H1 (cell line): ENCODE results near the gene CAPN15. TPM values are rescaled to one million over a fixed set of nuclear protein-coding genes. Genes with fewer than 3 reads are reported as not detected.

Experiments
- CTCF ChIA-PET: fragments of 300-600 bp; sonication (Branson Sonifier 250); formaldehyde crosslinking; loops from one replicate; lab custom pipeline; 2021; ENCODE audit not compliant: partially characterized antibody; lab: Charles Lee
- POLR2A ChIA-PET: fragments of 300-600 bp; sonication (Branson Sonifier 250); formaldehyde crosslinking; loops from one replicate; lab custom pipeline; 2021; ENCODE audit warnings: inconsistent platforms; ENCODE audit not compliant: partially characterized antibody; lab: Charles Lee
- DNase-seq, 2 experiments: peaks; one replicate each; pipeline versions ENCODE4 v3.0.0 to v3.0.0-alpha.2; 2010 to 2022; ENCODE audit warnings: low spot score in 2 of 2, low read depth in 1 of 2, mixed read lengths in 1 of 2
- FAIRE-seq: peaks from 2 replicates; lab custom pipeline; 2011; peaks lifted over from hg19 to GRCh38; lab: Jason Lieb, UNC
- H2AFZ ChIP-seq: 2 replicates; pipeline ENCODE4 v1.8.1; 2012; ENCODE audit warnings: low read length, inconsistent platforms
- H2AK5ac ChIP-seq: 2 replicates; pipeline ENCODE4 v1.6.1; 2013; ENCODE audit warnings: low read depth, low read length
- H2BK120ac ChIP-seq: replicated peaks from 2 replicates; pipeline ENCODE3; 2013; ENCODE audit warnings: low read depth, low read length, inconsistent platforms
- H2BK12ac ChIP-seq: 2 replicates; pipeline ENCODE4 v1.6.1; 2013; ENCODE audit warnings: low read depth, low read length
- H2BK15ac ChIP-seq: 2 replicates; pipeline ENCODE4 v1.6.1; 2013; ENCODE audit warnings: low read length
- H2BK20ac ChIP-seq: 2 replicates; pipeline ENCODE4 v1.6.1; 2013; ENCODE audit warnings: low read length
- H2BK5ac ChIP-seq: 2 replicates; pipeline ENCODE4 v1.6.1; 2013; ENCODE audit warnings: low read depth, low read length
- H3K14ac ChIP-seq: 2 replicates; pipeline ENCODE4 v1.6.1; 2013; ENCODE audit warnings: inconsistent platforms; ENCODE audit not compliant: insufficient read length
- H3K18ac ChIP-seq: 2 replicates; pipeline ENCODE4 v1.6.1; 2013; ENCODE audit warnings: low read length; ENCODE audit errors: extremely low read depth
- H3K23ac ChIP-seq: 2 replicates; pipeline ENCODE4 v1.6.1; 2013; ENCODE audit warnings: inconsistent platforms; ENCODE audit not compliant: insufficient read length
- H3K23me2 ChIP-seq: 2 replicates; pipeline ENCODE4 v1.6.1; 2013; ENCODE audit warnings: low read depth, low read length
- H3K27ac ChIP-seq: 2 replicates; pipeline ENCODE4 v1.6.1; 2011; ENCODE audit warnings: low read depth, low read length, inconsistent platforms
- H3K27me3 ChIP-seq, 4 experiments: replicated peaks in 1 of 4; 1 replicate in 1 of 4; 2 replicates in 3 of 4; pipeline versions ENCODE4 v1.6.1 to v1.8.1; 2011 to 2013; ENCODE audit warnings: low read length in 3 of 4, mild to moderate bottlenecking in 3 of 4, inconsistent platforms in 2 of 4, mixed read lengths in 2 of 4, moderate library complexity in 1 of 4; ENCODE audit not compliant: control insufficient read depth in 3 of 4, insufficient read depth in 3 of 4; ENCODE audit errors: extremely low read depth in 1 of 4
- H3K36me3 ChIP-seq, 4 experiments: 2 replicates each; pipeline versions ENCODE4 v1.6.1 to v1.8.1; 2011 to 2013; ENCODE audit warnings: mild to moderate bottlenecking in 4 of 4, low read length in 3 of 4, moderate library complexity in 2 of 4, control low read depth in 1 of 4, inconsistent platforms in 1 of 4; ENCODE audit not compliant: insufficient read depth in 4 of 4, control insufficient read depth in 2 of 4
- H3K4ac ChIP-seq: replicated peaks from 2 replicates; pipeline ENCODE3; 2013; ENCODE audit warnings: low read length, low read depth, mixed read lengths, inconsistent platforms; ENCODE audit not compliant: insufficient read length
- H3K4me1 ChIP-seq, 4 experiments: replicated peaks in 1 of 4; 1 replicate in 1 of 4; 2 replicates in 3 of 4; pipeline versions ENCODE4 v1.6.1 to v1.8.1; 2011 to 2013; ENCODE audit warnings: low read length in 3 of 4, inconsistent platforms in 2 of 4, mixed read lengths in 1 of 4; ENCODE audit not compliant: insufficient read depth in 4 of 4, control insufficient read depth in 3 of 4
- H3K4me2 ChIP-seq, 2 experiments: 2 replicates each; pipeline versions ENCODE4 v1.6.1 to v1.8.1; 2011 to 2013; ENCODE audit warnings: low read depth in 2 of 2, low read length in 2 of 2, control low read depth in 1 of 2, inconsistent platforms in 1 of 2, mild to moderate bottlenecking in 1 of 2; ENCODE audit not compliant: insufficient read depth in 1 of 2
- H3K4me3 ChIP-seq, 4 experiments: fragments of 200-600, 300-600 bp in 1 of 4; sonication (generic), shearing (Covaris generic), sonication (Bioruptor Twin) in 1 of 4; 2 replicates each; pipeline versions ENCODE4 v1.5.1 to v1.8.1; 2011 to 2016; ENCODE audit warnings: low read length in 4 of 4, low read depth in 3 of 4, control low read depth in 2 of 4, inconsistent platforms in 2 of 4, mild to moderate bottlenecking in 2 of 4, mixed read lengths in 1 of 4, moderate library complexity in 1 of 4; ENCODE audit not compliant: insufficient read depth in 2 of 4; ENCODE audit errors: extremely low read depth in 1 of 4
- H3K56ac ChIP-seq: replicated peaks from 2 replicates; pipeline ENCODE3; 2013; ENCODE audit warnings: low read depth, mild to moderate bottlenecking, mixed read lengths, low read length, inconsistent platforms; ENCODE audit not compliant: insufficient read length
- H3K79me1 ChIP-seq: 2 replicates; pipeline ENCODE4 v1.6.1; 2013; ENCODE audit warnings: low read depth, low read length, control low read depth
- H3K79me2 ChIP-seq, 2 experiments: 2 replicates each; pipeline versions ENCODE4 v1.6.1 to v1.8.1; 2012 to 2013; ENCODE audit warnings: low read length in 2 of 2, mild to moderate bottlenecking in 2 of 2, inconsistent platforms in 1 of 2; ENCODE audit not compliant: insufficient read depth in 2 of 2, control insufficient read depth in 1 of 2
- H3K9ac ChIP-seq, 4 experiments: replicated peaks in 1 of 4; 1 replicate in 1 of 4; 2 replicates in 3 of 4; pipeline versions ENCODE4 v1.6.1 to v1.8.1; 2011 to 2013; ENCODE audit warnings: low read depth in 3 of 4, low read length in 3 of 4, control low read depth in 2 of 4, mild to moderate bottlenecking in 2 of 4, moderate library complexity in 2 of 4, inconsistent platforms in 1 of 4; ENCODE audit errors: extremely low read depth in 1 of 4
- H3K9me3 ChIP-seq, 2 experiments: 2 replicates each; pipeline versions ENCODE4 v1.6.1 to v1.8.1; 2012 to 2013; ENCODE audit warnings: mild to moderate bottlenecking in 2 of 2, moderate library complexity in 2 of 2, control low read depth in 1 of 2, inconsistent platforms in 1 of 2, low read depth in 1 of 2, low read length in 1 of 2, mixed read lengths in 1 of 2; ENCODE audit not compliant: insufficient read depth in 2 of 2
- H4K20me1 ChIP-seq, 2 experiments: replicated peaks in 1 of 2; 2 replicates each; pipeline versions ENCODE3 to v1.8.1; 2011 to 2013; ENCODE audit warnings: inconsistent platforms in 2 of 2, low read length in 2 of 2, mild to moderate bottlenecking in 1 of 2; ENCODE audit not compliant: insufficient read depth in 2 of 2, control insufficient read depth in 1 of 2
- H4K5ac ChIP-seq: 2 replicates; pipeline ENCODE4 v1.6.1; 2013; ENCODE audit warnings: low read length, low read depth, mixed read lengths, inconsistent platforms; ENCODE audit not compliant: insufficient read length
- H4K8ac ChIP-seq: 2 replicates; pipeline ENCODE4 v1.8.0; 2013; ENCODE audit warnings: mild to moderate bottlenecking, moderate library complexity, low read length, inconsistent platforms; ENCODE audit not compliant: insufficient read depth; ENCODE audit errors: extremely low read depth
- H4K91ac ChIP-seq: replicated peaks from 2 replicates; pipeline ENCODE3; 2013; ENCODE audit warnings: low read length, mixed read lengths, inconsistent platforms; ENCODE audit not compliant: insufficient read length
- ATF2 ChIP-seq: IDR thresholded peaks from 2 replicates; pipeline ENCODE4 v1.6.1; 2012; ENCODE audit warnings: low read length, inconsistent platforms
- RBBP5 ChIP-seq: IDR thresholded peaks from 2 replicates; pipeline ENCODE4 v1.7.1; 2012; ENCODE audit warnings: low read depth, mild to moderate bottlenecking, inconsistent platforms, low read length, moderate library complexity, borderline replicate concordance
- USF2 ChIP-seq: IDR thresholded peaks from 2 replicates; pipeline ENCODE4 v1.6.1; 2011; ENCODE audit warnings: low read length, improper control_type of control experiment
- YY1 ChIP-seq: IDR thresholded peaks from 2 replicates; pipeline ENCODE4 v1.6.1; 2011; ENCODE audit warnings: low read depth, mild to moderate bottlenecking, low read length
- WGBS, 2 experiments: shearing (Covaris generic) in 1 of 2; methylation state at CpG; one replicate each; pipeline versions ENCODE4 v1.1.6 to v1.1.7; 2013 to 2015; ENCODE audit warnings: low lambda C conversion rate in 2 of 2, mixed read lengths in 2 of 2, inconsistent platforms in 1 of 2, low coverage in 1 of 2, missing lambda C conversion rate in 1 of 2; ENCODE audit not compliant: insufficient replicate concordance in 2 of 2, insufficient coverage in 1 of 2, insufficient read length in 1 of 2; ENCODE audit errors: extremely low coverage in 1 of 2, missing lambda C conversion rate in 1 of 2; 5-methylcytosine and 5-hydroxymethylcytosine counted together
- polyA plus RNA-seq, 7 experiments: library from polyadenylated mRNA; depleted of rRNA in 3 of 7; stranded (reverse) in 5 of 7; unstranded in 2 of 7; fragments of >200 nt in 5 of 7; fragments of 200-250 nt in 2 of 7; gene quantifications; 1 replicate in 5 of 7; 2 replicates in 1 of 7; 4 replicates in 1 of 7; pipeline versions ENCODE4 v1.2.1 to v1.2.3, GENCODE V29; 2011 to 2013; ENCODE audit warnings: missing spikeins in 2 of 7, mixed read lengths in 2 of 7
- total RNA-seq: library from RNA; stranded (reverse); fragmentation: NEBNext Ultra II Directional; extraction: Animal tissue kit (Norgen Biotek cat#: 25700); gene quantifications from 2 replicates; pipeline ENCODE4 v1.2.1, GENCODE V29; 2021

Gene CAPN15
- total and polyA plus RNA-seq, 2 of the 8 experiments (the other 6 are each of a cell fraction or from before 2014, with no cell fraction given): 38.9 to 76.9 TPM

GRCh38 chr16:482468-483185 lies 44.9 kb upstream of the CAPN15 start:
- no peak overlapping the region for H3K14ac ChIP-seq
- no peak for FAIRE-seq
- no peak for TF ChIP-seq YY1
- TF ChIP-seq ATF2: no peak
- TF ChIP-seq USF2: no peak
- TF ChIP-seq RBBP5: no peak

More at GRCh38 chr16:482468-483185, 44.9 kb upstream of the CAPN15 start:
- no peaks in the 10 kb centered on the region for H3K36me3 ChIP-seq
- H3K9ac ChIP-seq: no peak overlapping the region; a peak in 1 of 7 replicates
- H2BK120ac ChIP-seq: peak overlapping the region; percentile 24
- H3K4me2 ChIP-seq: no peak overlapping the region
- peak overlapping the region; percentile 66; the same call in 1 of the 2 replicates for H3K27ac ChIP-seq
- POLR2A ChIA-PET: interaction anchor here (1.0 to 1.4 kb wide), 4 partner anchors 10 to 91 kb away, joined by 3 to 4 read pairs (median 3); no protein-coding TSS in a partner anchor
- WGBS, 2 experiments: 93% methylated on average over 31 of the region's 31 CpGs; no CpG with 5 or more reads in 1 of the 2 experiments
- no peak overlapping the region; the same call in 1 of the 2 replicates for H4K8ac ChIP-seq
- H3K79me1 ChIP-seq: peaks cover 3% of the 10 kb centered on the region; the same call in 1 of the 2 replicates
- H3K56ac ChIP-seq: no peak overlapping the region
- H2BK5ac ChIP-seq: peak overlapping the region; percentile 22
- peak overlapping the region; percentile 12 for H4K5ac ChIP-seq
- H3K27me3 ChIP-seq: no peaks in the 10 kb centered on the region
- H2BK20ac ChIP-seq: peak overlapping the region; percentile 6; the same call in 1 of the 2 replicates
- H3K9me3 ChIP-seq: no peaks in the 10 kb centered on the region
- no peak overlapping the region; the same call in 1 of the 2 replicates for H2BK15ac ChIP-seq
- H3K79me2 ChIP-seq: no peaks in the 10 kb centered on the region
- H3K4me1 ChIP-seq: peaks cover 10 to 16% (median 12%) of the 10 kb centered on the region in 4 experiments
- peak overlapping the region; percentile 53; the same call in 1 of the 2 replicates for H2BK12ac ChIP-seq
- peak overlapping the region; percentile 61 for H2AK5ac ChIP-seq
- no peak overlapping the region for H3K4ac ChIP-seq
- peak overlapping the region; percentile 78 for H3K18ac ChIP-seq
- CTCF ChIA-PET: interaction anchor here (0.7 to 6.7 kb wide), 7 partner anchors 9 to 126 kb away, joined by 3 to 31 read pairs (median 3); no protein-coding TSS in a partner anchor
- no peak overlapping the region for H3K4me3 ChIP-seq
- no peak overlapping the region for H3K23ac ChIP-seq
- peak overlapping the region; percentile 80 for H4K91ac ChIP-seq
- no peak overlapping the region for H2AFZ ChIP-seq
- DNase-seq: no peak
- H3K23me2 ChIP-seq: no peaks in the 10 kb centered on the region
- peaks cover 0 to 3% of the 10 kb centered on the region in 2 experiments for H4K20me1 ChIP-seq
